NCI-H460 (cell line): Measurements from ENCODE around the gene COL11A1. TPM values are rescaled to one million over a fixed set of nuclear protein-coding genes. Genes with fewer than 3 reads are reported as not detected.
"Not testable (repeated sequence)": the region's sequence is repeated elsewhere in the genome, so short reads cannot be mapped to it uniquely, and the experiment has no call there.

ENCODE experiments used
- DNase-seq: peaks from one replicate; pipeline ENCODE4 v3.0.0-alpha.2; 2016; ENCODE audit warnings: low read depth; ENCODE audit errors: extremely low read depth
- total RNA-seq: library from RNA; depleted of rRNA; stranded (reverse); fragments of >200 nt; shearing (Covaris generic); gene quantifications from 2 replicates; pipeline ENCODE4 v1.2.3, GENCODE V29; 2014

Gene COL11A1
- total RNA-seq, 1 experiment from 2014 or later, result not detected

GRCh38 chr1:102933362-102933761 is 175.0 kb downstream of the COL11A1 start:
- not testable (repeated sequence) for DNase-seq

GRCh38 chr1:102919659-102920058 is 188.7 kb downstream of the COL11A1 start:
- DNase-seq, result no peak

GRCh38 chr1:102901996-102902395 is 206.3 kb downstream of the COL11A1 start:
- no peak for DNase-seq

- no peak for DNase-seq
Observed at GRCh38 chr1:102899935-102900334, 208.4 kb downstream of the COL11A1 start.

- peak; percentile 13 for DNase-seq
Observed at GRCh38 chr1:102897557-102897956, 210.8 kb downstream of the COL11A1 start.

GRCh38 chr1:102896771-102897170 is 211.6 kb downstream of the COL11A1 start:
- DNase-seq, result no peak

GRCh38 chr1:102896286-102896685 is 212.0 kb downstream of the COL11A1 start:
- no peak for DNase-seq

GRCh38 chr1:102891868-102892625 is 216.3 kb downstream of the COL11A1 start:
- DNase-seq, result no peak

- no peak for DNase-seq
Observed at GRCh38 chr1:102886638-102887037, 221.7 kb downstream of the COL11A1 start.

- no peak for DNase-seq
Observed at GRCh38 chr1:102884238-102884637, 224.1 kb downstream of the COL11A1 start.

GRCh38 chr1:102879439-102879993 is 228.8 kb downstream of the COL11A1 start:
- DNase-seq, result peak; percentile 90

- DNase-seq, result no peak
Observed at GRCh38 chr1:102875756-102876155, 232.6 kb downstream of the COL11A1 start.

GRCh38 chr1:102872526-102872925 is 235.8 kb downstream of the COL11A1 start:
- DNase-seq, result no peak

- no peak for DNase-seq
Observed at GRCh38 chr1:102872097-102872496, 236.2 kb downstream of the COL11A1 start.

- no peak for DNase-seq
Observed at GRCh38 chr1:102863704-102864103, 244.6 kb downstream of the COL11A1 start.

GRCh38 chr1:102861247-102861646 is 247.1 kb downstream of the COL11A1 start:
- DNase-seq, result no peak

GRCh38 chr1:102858695-102859094 is 249.6 kb downstream of the COL11A1 start:
- DNase-seq, result no peak

GRCh38 chr1:102857251-102857650 is 251.1 kb downstream of the COL11A1 start:
- DNase-seq, result no peak

- DNase-seq, result no peak
Observed at GRCh38 chr1:102853701-102854187, 254.6 kb downstream of the COL11A1 start.

- no peak for DNase-seq
Observed at GRCh38 chr1:102853136-102853535, 255.2 kb downstream of the COL11A1 start.

- DNase-seq, result no peak
Observed at GRCh38 chr1:102852613-102853012, 255.7 kb downstream of the COL11A1 start.

GRCh38 chr1:102851616-102852015 is 256.7 kb downstream of the COL11A1 start:
- DNase-seq, result no peak
